ENCODE measurements around the gene DHX16. TPM values are rescaled to one million over a fixed set of nuclear protein-coding genes. Genes with fewer than 3 reads are reported as not detected.

DHX16 gene
- total RNA-seq, 1 donor from 2014 or later: 50.4 TPM

GRCh38 chr6:30686009-30686907 is 13.5 kb upstream of the DHX16 start, which contains the start of gene PPP1R18:
TSS of gene PPP1R18 (minus strand) at chr6:30686645. CDS start at chr6:30686018, 627 bp downstream.
- Mint-ChIP-seq H3K9me3 (no peaks in the 10 kb centered on the region), H3K4me3 (peak within 1 kb of the TSS; percentile 92), H3K4me1 (peaks cover 81% of the 10 kb centered on the region), H3K27ac (peak within 1 kb of the TSS; percentile 99), H3K27me3 (no peaks in the 10 kb centered on the region), H3K36me3 (ENCODE audit: low read depth) (peaks cover 43% of the 10 kb centered on the region)
- ChIA-PET POLR2A (interaction anchor here (0.8 to 15.3 kb wide), 6 partner anchors 15 to 72 kb away, joined by 5 to 697 read pairs (median 34); partner anchors contain the start of genes MDC1 and TUBB), CTCF (interaction anchor here (15.7 kb wide), 1 partner anchor 42 kb away, joined by 576 read pairs; the partner anchor contains the start of gene TUBB)
- no peak for TF ChIP-seq CTCF (IDR thresholded peaks at IDR 0.05)
- ATAC-seq (ENCODE audit: low read depth) (peak; percentile 28), DNase-seq (peak; percentile 69)
- intact Hi-C loops (cut with micrococcal nuclease): loop anchor here (2.0 to 10.0 kb wide), 2 partner anchors 13 to 879 kb away; partner anchors contain the start of gene DHX16

- ChIA-PET CTCF (interaction anchor here (1.0 to 15.7 kb wide), 2 partner anchors 13 to 43 kb away, joined by 4 to 576 read pairs; partner anchors contain the start of genes DHX16 and TUBB), POLR2A (interaction anchor here (0.5 to 15.3 kb wide), 11 partner anchors 10 to 1512 kb away, joined by 3 to 697 read pairs (median 5); partner anchors contain the start of genes ABCF1, DDR1, MDC1 and MRPS18B)
- DNase-seq (no peak), ATAC-seq (ENCODE audit: low read depth) (no peak)
- H3K4me1 Mint-ChIP-seq: peaks cover 82% of the 10 kb centered on the region
- H3K4me3 Mint-ChIP-seq: peak overlapping the region; percentile 92
- intact Hi-C loops (cut with micrococcal nuclease): loop anchor here (2.0 to 10.0 kb wide), 2 partner anchors 13 to 879 kb away; partner anchors contain the start of gene DHX16
- peaks cover 46% of the 10 kb centered on the region for H3K36me3 Mint-ChIP-seq (ENCODE audit: low read depth)
- H3K9me3 Mint-ChIP-seq: no peaks in the 10 kb centered on the region
- H3K27ac Mint-ChIP-seq: peak overlapping the region; percentile 99
- no peak for TF ChIP-seq CTCF (IDR thresholded peaks at IDR 0.05)
- H3K27me3 Mint-ChIP-seq: no peaks in the 10 kb centered on the region
Observed at GRCh38 chr6:30685157-30686008, 12.6 kb upstream of the DHX16 start.

GRCh38 chr6:30684386-30685156 is 11.8 kb upstream of the DHX16 start:
- Mint-ChIP-seq H3K4me1 (peaks cover 82% of the 10 kb centered on the region), H3K4me3 (peak overlapping the region; percentile 92), H3K9me3 (no peaks in the 10 kb centered on the region), H3K27ac (peak overlapping the region; percentile 99), H3K36me3 (ENCODE audit: low read depth) (peaks cover 54% of the 10 kb centered on the region), H3K27me3 (no peaks in the 10 kb centered on the region)
- intact Hi-C loops (cut with micrococcal nuclease): loop anchor here (5.0 to 10.0 kb wide), 3 partner anchors 223 to 880 kb away; partner anchors contain the start of genes GTF2H4 and TRIM26
- TF ChIP-seq CTCF (IDR thresholded peaks at IDR 0.05): no peak
- ChIA-PET POLR2A (interaction anchor here (0.5 to 15.3 kb wide), 7 partner anchors 9 to 168 kb away, joined by 3 to 697 read pairs (median 5); partner anchors contain the start of genes ABCF1, MDC1, MRPS18B and PPP1R10), CTCF (interaction anchor here (1.0 to 15.7 kb wide), 2 partner anchors 12 to 44 kb away, joined by 4 to 576 read pairs; partner anchors contain the start of genes DHX16 and TUBB)
- DNase-seq (no peak), ATAC-seq (ENCODE audit: low read depth) (no peak)

GRCh38 chr6:30683980-30684338 is 11.2 kb upstream of the DHX16 start:
- Mint-ChIP-seq H3K27ac (peak overlapping the region; percentile 99), H3K9me3 (no peaks in the 10 kb centered on the region), H3K4me1 (peaks cover 82% of the 10 kb centered on the region), H3K36me3 (ENCODE audit: low read depth) (peaks cover 59% of the 10 kb centered on the region), H3K4me3 (peak overlapping the region; percentile 92), H3K27me3 (no peaks in the 10 kb centered on the region)
- ATAC-seq (ENCODE audit: low read depth) (no peak), DNase-seq (no peak)
- TF ChIP-seq CTCF (IDR thresholded peaks at IDR 0.05): no peak
- intact Hi-C loops (cut with micrococcal nuclease): loop anchor here (2.0 to 10.0 kb wide), 4 partner anchors 67 to 881 kb away; partner anchors contain the start of genes GTF2H4, MRPS18B, PPP1R10 and TRIM26
- POLR2A ChIA-PET: interaction anchor here (0.7 to 15.3 kb wide), 9 partner anchors 8 to 519 kb away, joined by 3 to 697 read pairs (median 4); partner anchors contain the start of genes ABCF1, MDC1, MRPS18B and PPP1R10
- CTCF ChIA-PET: interaction anchor here (1.0 to 15.7 kb wide), 2 partner anchors 12 to 44 kb away, joined by 4 to 576 read pairs; partner anchors contain the start of genes DHX16 and TUBB
